ENCODE results near the gene CMTM8.
"Not testable (repeated sequence)": the region's sequence is repeated elsewhere in the genome, so short reads cannot be mapped to it uniquely, and the experiment has no call there.

The CMTM8 gene

DNA sequence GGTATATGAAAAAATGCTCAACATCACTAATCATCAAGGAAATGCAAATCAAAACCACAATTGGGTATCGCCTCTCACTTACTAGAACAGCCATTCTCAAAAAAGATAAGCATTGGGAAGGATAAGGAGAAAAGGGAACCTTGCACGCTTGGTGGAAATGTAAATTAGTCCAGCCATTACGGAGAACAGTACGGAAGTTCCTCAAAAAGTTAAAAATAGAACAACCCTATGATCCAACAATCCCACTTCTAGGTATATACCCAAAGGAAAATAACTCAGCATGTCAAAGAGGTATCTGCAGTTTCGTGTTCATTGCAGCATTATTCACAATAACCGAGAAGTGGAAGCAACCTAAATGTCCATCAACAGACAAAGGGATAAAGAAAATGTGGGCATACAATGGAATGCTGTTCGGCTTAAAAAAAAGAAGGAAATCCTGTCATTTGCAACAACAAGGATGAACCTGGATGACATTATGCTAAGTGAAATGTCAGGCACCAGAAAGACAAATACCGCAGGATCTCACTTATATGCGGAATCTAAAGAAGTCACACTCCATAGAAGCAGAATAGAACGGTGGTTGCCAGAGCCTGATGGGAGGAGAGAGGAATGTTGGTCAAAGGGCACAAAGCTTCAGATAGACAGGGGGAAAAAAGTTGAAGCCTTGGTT, 141.5 kb downstream of the CMTM8 start:
- H3K4me3 Mint-ChIP-seq = no peak overlapping the region
- H3K36me3 Mint-ChIP-seq = no peaks in the 10 kb centered on the region
- H3K4me1 Mint-ChIP-seq = peaks cover under 1% of the 10 kb centered on the region
- H3K9me3 Mint-ChIP-seq = no peaks in the 10 kb centered on the region
- ATAC-seq (no peak), DNase-seq (ENCODE audit: low spot score in 2 of 2) (no peak)
- H3K27ac Mint-ChIP-seq = no peak overlapping the region

DNA sequence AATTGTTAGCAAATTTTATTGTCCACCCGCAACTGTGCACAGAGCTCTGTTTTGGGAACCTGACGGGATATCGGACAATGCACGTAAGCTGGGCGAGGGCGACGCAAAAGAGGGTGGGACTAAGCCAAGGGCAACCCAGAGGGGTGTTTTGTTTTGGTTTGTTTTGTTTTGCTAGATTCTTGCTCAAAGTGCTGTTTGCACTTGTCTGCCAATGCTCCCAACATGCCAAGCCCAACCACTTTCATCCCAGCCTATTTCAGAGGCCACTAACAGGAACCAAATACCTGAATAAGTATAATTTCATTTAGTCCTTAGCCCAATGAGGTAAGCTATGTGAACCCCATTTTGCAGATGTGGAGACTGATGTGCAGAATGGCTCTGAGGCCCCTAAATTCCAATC, 143.4 kb downstream of the CMTM8 start:
- H3K4me1 Mint-ChIP-seq = peaks cover 3% of the 10 kb centered on the region

DNA sequence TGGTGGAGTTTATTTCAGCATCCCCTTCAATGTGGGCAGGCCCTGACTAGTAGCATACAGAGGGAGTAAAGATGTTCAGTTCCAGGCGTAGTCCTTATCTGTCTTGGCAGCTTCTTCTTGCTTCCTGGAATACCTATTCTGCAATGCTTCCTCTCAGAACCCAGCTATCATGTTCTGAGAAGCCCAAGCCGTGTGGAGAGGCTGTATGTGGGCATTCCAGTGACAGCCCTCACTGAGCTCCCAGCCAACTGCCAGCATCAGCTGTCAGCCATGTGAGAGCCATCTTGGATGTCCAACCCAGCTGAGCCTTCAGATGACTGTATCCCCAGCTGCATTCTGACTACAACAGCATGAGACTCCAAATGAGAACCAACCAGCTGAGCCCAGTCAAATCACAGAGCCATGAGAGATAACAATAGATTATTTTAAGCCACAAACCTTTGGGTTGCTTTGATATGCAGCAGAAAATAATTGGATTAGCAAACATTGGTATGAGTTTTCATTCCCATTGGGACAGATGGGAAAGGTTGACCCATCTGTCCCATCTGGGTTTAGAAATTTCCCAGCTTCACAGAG, 144.7 kb downstream of the CMTM8 start:
- H3K4me1 Mint-ChIP-seq = peaks cover 5% of the 10 kb centered on the region
- no peaks in the 10 kb centered on the region for H3K36me3 Mint-ChIP-seq
- ATAC-seq = peak; percentile 31
- H3K4me3 Mint-ChIP-seq = no peak overlapping the region
- H3K27ac Mint-ChIP-seq = no peak overlapping the region
- no peaks in the 10 kb centered on the region for H3K9me3 Mint-ChIP-seq
- no peak for DNase-seq (ENCODE audit: low spot score in 2 of 2)

More for the DNA sequence above, 143.4 kb downstream of the CMTM8 start:
- H3K4me3 Mint-ChIP-seq = no peak overlapping the region
- ATAC-seq (no peak), DNase-seq (ENCODE audit: low spot score in 2 of 2) (no peak)
- H3K36me3 Mint-ChIP-seq = no peaks in the 10 kb centered on the region
- no peak overlapping the region for H3K27ac Mint-ChIP-seq
- no peaks in the 10 kb centered on the region for H3K9me3 Mint-ChIP-seq

DNA sequence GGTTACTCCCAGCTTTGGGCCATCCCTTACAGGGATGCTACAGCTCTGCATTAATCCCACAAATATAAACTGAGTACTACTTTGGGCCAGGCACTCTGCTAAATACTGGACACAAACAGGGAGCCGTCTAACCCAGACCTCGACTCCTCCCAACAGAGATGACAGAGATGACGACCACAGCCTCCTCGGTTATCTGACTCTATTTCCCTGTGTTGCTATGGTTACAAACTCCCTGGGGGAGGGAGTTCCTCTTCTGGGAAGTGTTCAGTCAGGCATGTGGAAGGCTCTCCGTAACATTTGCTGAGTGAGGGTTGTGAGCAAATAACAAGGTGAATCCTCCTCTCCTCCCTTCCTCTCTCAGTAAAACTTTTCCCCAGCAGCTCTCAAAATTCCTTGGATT, 146.5 kb downstream of the CMTM8 start:
- H3K9me3 Mint-ChIP-seq = no peaks in the 10 kb centered on the region
- no peak overlapping the region for H3K27ac Mint-ChIP-seq
- DNase-seq (ENCODE audit: low spot score in 2 of 2) (no peak), ATAC-seq (no peak)
- no peaks in the 10 kb centered on the region for H3K36me3 Mint-ChIP-seq
- H3K4me1 Mint-ChIP-seq = peaks cover 5% of the 10 kb centered on the region
- no peak overlapping the region for H3K4me3 Mint-ChIP-seq

DNA sequence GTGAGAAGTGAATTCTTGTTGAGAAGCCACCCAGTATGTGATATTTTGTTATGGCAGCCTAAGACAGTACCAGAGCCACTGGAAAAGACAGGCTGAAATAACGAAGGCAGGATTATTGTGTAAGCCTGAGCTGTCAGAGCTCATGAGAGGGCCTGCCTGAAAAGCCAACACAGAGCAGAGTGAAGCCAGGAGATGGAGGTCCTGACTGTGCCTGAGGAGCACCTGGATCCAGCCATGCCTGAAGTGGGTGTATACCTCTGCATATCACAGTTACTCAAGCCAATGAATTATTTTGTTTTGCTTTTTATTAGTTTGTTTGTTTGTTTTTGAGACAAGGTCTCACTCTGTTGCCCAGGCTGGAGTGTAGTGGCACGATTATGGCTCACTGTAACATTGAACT, 149.0 kb downstream of the CMTM8 start:
- Mint-ChIP-seq H3K9me3 (no peaks in the 10 kb centered on the region), H3K36me3 (peaks cover 5% of the 10 kb centered on the region), H3K4me3 (no peak overlapping the region), H3K4me1 (peaks cover 18% of the 10 kb centered on the region), H3K27ac (no peak overlapping the region)
- no peak for ATAC-seq
- no peak for DNase-seq (ENCODE audit: low spot score in 2 of 2)

DNA sequence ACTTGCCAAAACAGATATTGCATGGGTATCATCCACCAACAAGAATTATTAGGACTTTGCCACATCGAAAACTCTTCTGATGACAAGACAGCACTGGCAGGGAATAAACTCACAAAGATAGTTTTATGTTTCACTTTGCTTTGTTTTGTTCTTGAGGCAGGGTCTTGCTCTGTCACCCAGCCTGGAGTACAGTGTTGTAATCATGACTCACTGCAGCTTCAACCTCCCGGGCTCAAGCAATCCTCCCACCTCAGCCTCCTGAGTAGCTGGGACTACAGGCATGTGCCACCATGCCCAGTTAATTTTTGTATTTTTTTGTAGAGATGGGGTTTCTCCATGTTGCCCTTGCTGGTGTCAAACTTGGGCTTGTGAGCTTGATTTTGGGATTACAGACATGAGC, 151.1 kb downstream of the CMTM8 start:
- H3K4me3 Mint-ChIP-seq; DNase-seq (ENCODE audit: low spot score in 2 of 2); H3K27ac Mint-ChIP-seq; H3K9me3 Mint-ChIP-seq; ATAC-seq; H3K36me3 Mint-ChIP-seq: not testable (repeated sequence)
- peaks cover 39% of the 10 kb centered on the region for H3K4me1 Mint-ChIP-seq

DNA sequence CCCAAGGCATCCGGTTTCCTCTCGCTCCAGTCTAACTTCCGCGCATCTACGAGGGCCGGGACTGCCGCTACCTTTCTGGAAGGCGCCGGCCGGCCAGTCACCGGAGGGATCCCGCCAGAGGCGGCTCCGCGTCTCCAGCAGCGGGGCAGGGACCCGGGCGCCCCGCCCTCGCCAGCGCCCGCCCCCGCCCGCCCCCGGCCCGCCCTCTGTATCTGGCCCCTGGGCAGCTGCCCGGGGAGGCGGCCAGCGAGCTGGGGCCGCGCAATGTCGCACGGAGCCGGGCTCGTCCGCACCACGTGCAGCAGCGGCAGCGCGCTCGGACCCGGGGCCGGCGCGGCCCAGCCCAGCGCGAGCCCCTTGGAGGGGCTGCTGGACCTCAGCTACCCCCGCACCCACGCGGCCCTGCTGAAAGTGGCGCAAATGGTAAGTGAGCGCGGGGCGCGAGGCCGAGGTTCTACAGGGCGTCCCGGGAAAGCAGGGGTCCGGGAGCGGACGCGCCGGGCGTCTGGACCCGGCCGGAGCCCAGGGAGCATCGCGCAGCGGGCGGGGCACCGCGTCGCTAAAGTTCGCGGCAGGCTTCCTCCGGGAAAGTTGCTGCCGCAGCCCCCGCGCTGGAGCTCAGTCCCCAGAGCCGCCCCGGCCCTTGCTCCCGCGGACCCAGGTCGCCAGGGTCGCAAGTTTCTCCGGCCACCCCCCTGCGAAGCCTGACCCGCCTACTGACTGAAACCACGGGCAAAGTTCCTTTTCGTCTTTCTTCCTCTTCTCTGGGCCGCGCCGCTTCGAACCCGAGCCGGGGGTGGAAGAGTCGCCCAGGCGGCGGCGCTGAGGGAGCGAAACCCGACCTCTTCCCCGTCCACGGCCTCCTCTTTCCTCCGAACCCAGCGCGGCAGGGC, 153.4 kb downstream of the CMTM8 start, which contains the start of gene CMTM7:
Gene CMTM7 (plus strand): TSS at position 211 of the 893 bp plus-strand sequence. CDS start 54 bp downstream, at position 265.
- Mint-ChIP-seq H3K4me1 (peaks cover 53% of the 10 kb centered on the region), H3K4me3 (peak within 1 kb of the TSS; percentile 90)

DNA sequence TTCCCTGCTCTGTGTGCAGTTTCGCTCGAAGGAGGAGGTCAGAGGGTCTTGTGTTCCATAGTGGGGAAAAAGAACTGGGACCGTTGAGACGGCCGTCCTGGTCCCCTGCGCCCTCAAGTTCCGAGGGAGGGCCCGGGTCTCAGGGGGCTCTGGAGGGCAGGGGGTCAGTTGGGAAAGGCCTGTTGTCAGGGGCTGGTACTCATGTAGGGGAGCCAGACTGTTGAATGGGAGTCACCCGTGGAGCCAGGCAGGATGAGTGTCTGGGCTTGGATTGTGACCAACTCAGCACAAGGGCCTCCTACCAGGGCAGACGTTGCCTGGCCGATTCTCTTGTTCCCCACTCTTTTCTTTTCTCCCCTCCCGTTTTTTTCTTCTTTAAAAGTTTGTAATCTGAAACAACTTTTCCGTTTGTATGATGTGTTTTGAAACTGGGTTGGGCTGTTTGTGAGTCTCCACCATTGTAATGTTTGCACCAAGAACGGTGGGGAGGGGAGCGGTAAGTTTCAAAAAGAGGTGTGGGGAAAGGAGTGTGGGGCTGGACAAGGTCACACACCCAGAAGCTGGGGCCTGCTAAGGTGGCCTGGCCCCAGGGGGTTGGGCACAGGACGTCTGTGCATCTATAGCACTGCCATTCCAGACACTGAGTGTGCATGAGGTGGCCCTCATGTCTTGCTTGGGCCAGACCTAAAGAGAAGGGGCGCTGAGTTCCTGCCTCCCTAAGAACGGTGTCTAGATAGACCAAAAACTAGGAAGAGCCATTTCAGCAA, 154.2 kb downstream of the CMTM8 start:
- ATAC-seq = peak; percentile 48
- Mint-ChIP-seq H3K4me3 (peak overlapping the region; percentile 90), H3K36me3 (peaks cover 10% of the 10 kb centered on the region), H3K9me3 (no peaks in the 10 kb centered on the region), H3K27ac (peak overlapping the region; percentile 93), H3K4me1 (peaks cover 50% of the 10 kb centered on the region)
- DNase-seq (ENCODE audit: low spot score in 2 of 2) = peak in 1 of 2 donors; percentile 73

More for the DNA sequence above, 153.4 kb downstream of the CMTM8 start, which contains the start of gene CMTM7:
- Mint-ChIP-seq H3K27ac (peak within 1 kb of the TSS; percentile 93), H3K9me3 (no peaks in the 10 kb centered on the region), H3K36me3 (peaks cover 10% of the 10 kb centered on the region)
- peak; percentile 42 to 83 for DNase-seq (ENCODE audit: low spot score in 2 of 2)
- ATAC-seq = peak; percentile 70

DNA sequence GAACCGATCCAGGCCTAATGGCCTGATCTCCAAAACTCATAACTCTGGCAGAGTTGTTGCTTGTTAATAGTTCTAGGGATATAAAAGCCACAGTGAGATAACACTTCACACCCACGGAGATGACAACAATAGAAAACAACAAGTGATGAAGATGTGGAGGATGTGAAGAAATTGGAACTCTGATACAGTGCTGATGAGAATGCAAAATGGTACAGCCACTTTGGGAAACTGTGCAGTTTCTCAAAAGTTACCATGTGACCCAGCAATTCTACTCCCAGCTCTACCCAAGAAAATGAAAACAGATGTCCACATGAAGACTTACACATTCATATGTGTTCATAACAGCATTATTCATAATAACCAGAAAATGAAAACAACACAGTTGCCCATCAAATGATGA, 157.0 kb downstream of the CMTM8 start:
- Mint-ChIP-seq H3K4me3 (no peak overlapping the region), H3K4me1 (peaks cover 68% of the 10 kb centered on the region)

DNA sequence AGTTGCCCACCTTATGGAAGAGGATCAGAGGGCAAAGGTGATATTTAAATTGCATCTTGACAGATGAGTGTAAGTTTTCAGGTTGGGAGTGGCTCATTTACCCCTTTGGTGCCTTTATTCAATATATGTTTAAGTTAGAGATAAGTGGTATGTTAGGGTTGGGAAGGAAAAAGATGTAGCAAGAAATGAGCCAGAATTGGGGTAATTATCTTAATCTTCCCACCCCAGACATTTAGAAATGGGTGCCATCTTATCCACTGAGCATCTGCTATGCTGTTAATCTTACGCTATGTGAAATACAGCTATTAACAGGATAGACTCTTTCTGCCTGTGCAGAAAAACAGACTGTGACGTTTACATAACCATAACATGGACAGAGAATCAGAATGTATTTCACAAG, 159.5 kb downstream of the CMTM8 start:
- H3K27ac Mint-ChIP-seq = peak overlapping the region; percentile 7
- no peak for ATAC-seq
- H3K36me3 Mint-ChIP-seq = peaks cover 6% of the 10 kb centered on the region
- H3K4me1 Mint-ChIP-seq = peaks cover 70% of the 10 kb centered on the region
- no peak overlapping the region for H3K4me3 Mint-ChIP-seq
- H3K9me3 Mint-ChIP-seq = no peaks in the 10 kb centered on the region
- no peak for DNase-seq (ENCODE audit: low spot score in 2 of 2)

More for the DNA sequence above, 157.0 kb downstream of the CMTM8 start:
- Mint-ChIP-seq H3K9me3 (no peaks in the 10 kb centered on the region), H3K36me3 (peaks cover 10% of the 10 kb centered on the region), H3K27ac (peak overlapping the region; percentile 80)
- ATAC-seq (peak; percentile 48), DNase-seq (ENCODE audit: low spot score in 2 of 2) (no peak)

DNA sequence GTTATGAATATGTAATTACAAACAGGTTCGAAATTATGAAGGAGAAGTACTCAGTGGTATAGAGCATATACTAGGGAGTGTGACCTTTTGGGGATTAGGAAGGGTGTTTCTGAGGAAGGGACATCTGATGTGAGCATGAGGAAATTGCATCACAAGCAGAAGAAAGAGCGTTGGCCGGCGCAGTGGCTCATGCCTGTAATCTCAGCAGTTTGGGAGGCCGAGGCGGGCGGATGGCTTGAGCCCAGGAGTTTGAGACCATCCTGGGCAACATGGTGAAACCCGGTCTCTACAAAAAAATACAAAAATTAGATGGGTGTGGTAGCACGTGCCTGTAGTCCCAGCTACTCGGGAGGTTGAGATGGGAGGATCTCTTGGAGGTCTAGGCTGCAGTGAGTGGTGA, 160.1 kb downstream of the CMTM8 start:
- Mint-ChIP-seq H3K27ac (peak overlapping the region; percentile 7), H3K4me1 (peaks cover 68% of the 10 kb centered on the region), H3K9me3 (no peaks in the 10 kb centered on the region), H3K36me3 (peaks cover 6% of the 10 kb centered on the region), H3K4me3 (no peak overlapping the region)
- ATAC-seq = no peak
- DNase-seq (ENCODE audit: low spot score in 2 of 2) = no peak

DNA sequence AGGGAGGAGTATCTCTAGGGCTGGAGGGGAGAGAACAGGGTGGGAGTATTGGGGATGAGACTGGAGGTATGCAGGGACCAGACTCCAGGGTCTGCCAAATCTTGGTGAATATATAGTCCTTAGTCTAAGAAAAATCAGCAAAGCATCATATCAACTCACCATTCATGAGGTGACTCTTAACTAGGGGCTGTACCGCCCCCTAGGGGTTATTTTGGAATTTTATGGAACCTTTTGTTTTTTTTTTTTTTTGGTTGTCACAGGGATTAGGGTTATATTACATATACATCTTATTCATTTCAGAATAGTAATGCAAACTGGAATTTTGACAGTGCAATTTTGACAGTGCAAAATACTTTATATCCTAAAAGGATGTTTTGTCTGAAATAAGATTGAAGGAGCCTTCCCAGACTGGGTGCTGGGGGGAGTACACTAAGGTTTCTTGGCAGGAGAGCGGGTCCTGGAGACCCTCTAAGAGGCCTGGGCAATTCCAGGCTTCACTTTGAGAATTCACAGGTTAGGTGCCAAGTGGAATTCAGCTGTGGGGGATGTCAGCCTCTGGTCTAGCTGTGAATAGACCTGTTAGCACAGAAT, 160.6 kb downstream of the CMTM8 start:
- DNase-seq (ENCODE audit: low spot score in 2 of 2) = peak; percentile 31 to 63
- ATAC-seq = peak; percentile 50
- Mint-ChIP-seq H3K27ac (peak overlapping the region; percentile 7), H3K9me3 (no peaks in the 10 kb centered on the region), H3K4me1 (peaks cover 62% of the 10 kb centered on the region), H3K4me3 (no peak overlapping the region), H3K36me3 (peaks cover 6% of the 10 kb centered on the region)

DNA sequence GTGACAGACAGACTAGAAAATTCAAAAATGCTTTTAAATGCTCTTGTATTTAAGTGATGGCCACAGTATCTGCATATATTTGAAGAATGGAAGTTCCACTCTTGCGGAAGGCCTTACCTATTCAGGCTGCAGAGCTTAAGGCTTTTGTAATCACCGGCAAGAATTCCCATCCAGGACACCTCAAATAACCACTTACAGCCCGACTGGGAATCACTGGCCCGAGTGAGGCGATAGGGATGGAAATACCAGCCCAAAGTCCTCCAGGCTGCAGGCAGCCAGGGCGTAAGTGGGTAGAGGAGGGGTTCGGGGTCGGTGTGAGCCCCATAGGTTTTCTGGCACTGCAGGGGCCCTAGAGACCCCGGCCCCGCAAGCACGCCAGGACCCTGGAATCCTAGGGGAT, 162.6 kb downstream of the CMTM8 start:
- Mint-ChIP-seq H3K4me1 (peaks cover 54% of the 10 kb centered on the region), H3K27ac (peak overlapping the region; percentile 94), H3K9me3 (no peaks in the 10 kb centered on the region), H3K4me3 (peak overlapping the region; percentile 83), H3K36me3 (peaks cover 10% of the 10 kb centered on the region)
- DNase-seq (ENCODE audit: low spot score in 2 of 2) (no peak), ATAC-seq (no peak)

DNA sequence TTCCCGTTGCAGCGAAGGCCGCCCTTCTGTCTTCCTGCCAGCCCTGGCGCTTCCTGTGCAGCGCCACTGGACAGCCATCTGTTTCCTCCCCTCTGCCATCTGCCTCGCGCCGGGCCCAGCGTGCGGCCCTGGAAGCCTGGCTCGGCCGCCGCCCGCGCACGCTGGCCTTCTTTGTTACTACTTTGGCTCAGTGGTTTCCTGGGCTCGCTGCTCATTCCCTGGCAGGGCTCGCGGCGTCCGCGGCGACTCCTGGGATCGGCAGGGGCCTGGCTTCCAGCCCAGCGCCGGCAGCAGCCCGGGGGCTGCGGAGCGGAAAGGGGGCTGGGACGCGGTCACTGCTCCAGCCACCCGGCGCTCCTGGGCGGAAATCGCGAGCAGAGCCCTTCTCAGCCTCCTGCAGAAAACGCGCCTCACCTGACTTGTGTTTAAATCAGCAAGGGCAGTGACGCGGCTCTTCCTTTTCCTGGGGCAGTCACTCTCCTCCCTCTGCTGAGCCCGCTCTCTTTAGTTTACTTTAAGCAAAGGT, 163.1 kb downstream of the CMTM8 start:
- Mint-ChIP-seq H3K4me1 (peaks cover 56% of the 10 kb centered on the region), H3K9me3 (no peaks in the 10 kb centered on the region), H3K4me3 (peak overlapping the region; percentile 83), H3K36me3 (peaks cover 10% of the 10 kb centered on the region), H3K27ac (peak overlapping the region; percentile 94)
- DNase-seq (ENCODE audit: low spot score in 2 of 2) = peak; percentile 41 to 74
- peak; percentile 84 for ATAC-seq
